HFF-Myc (cell line): ENCODE results near the gene TDRD3.

Experiments used
- DNase-seq: peaks from one replicate; pipeline ENCODE4 v3.0.0-alpha.2; 2011; ENCODE audit warnings: low read depth; ENCODE audit errors: extremely low read depth
- H3K4me3 ChIP-seq: replicated peaks from 2 replicates; pipeline ENCODE4 v1.5.1; 2011; ENCODE audit warnings: low read depth, mild to moderate bottlenecking, control low read depth, low read length
- TF ChIP-seq, protein P1 (sequence below): IDR thresholded peaks from 2 replicates; pipeline ENCODE4 v1.5.1; 2012; ENCODE audit warnings: mild to moderate bottlenecking, low read depth, low read length, control low read depth; ENCODE audit errors: missing control alignments

The TDRD3 gene

DNA sequence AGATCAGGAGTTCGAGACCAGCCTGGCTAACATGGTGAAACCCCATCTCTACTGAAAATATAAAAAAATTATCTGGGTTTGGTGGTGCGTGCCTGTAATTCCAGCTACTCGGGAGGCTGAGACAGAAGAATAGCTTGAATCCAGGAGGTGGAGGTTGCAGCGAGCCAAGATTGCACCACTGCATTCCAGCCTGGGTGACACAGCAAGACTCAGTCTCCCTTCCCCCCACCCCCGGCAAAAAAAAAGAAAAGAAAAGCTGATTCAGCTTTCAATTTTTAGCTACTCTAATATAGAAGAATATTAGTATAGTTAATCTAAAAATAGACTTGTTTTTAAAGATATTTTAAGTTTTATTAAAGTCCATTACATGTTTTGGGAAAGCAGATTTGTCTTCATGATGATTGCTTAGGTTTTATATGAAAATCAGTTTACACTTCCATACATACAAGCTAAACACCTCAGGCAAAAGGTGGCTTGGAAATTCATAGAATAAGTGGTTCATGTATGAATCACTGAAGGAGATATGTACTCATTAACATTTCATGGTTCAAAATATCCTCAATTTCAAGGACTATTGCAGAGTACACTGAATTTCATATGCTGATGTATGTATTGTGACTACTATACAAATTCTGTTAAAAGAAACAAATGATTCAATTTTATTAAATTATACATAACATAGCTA lies 165.2 kb downstream of the TDRD3 start:
- H3K4me3 ChIP-seq: no peak overlapping the region
- no peak for DNase-seq
- TF ChIP-seq, protein P1, sequence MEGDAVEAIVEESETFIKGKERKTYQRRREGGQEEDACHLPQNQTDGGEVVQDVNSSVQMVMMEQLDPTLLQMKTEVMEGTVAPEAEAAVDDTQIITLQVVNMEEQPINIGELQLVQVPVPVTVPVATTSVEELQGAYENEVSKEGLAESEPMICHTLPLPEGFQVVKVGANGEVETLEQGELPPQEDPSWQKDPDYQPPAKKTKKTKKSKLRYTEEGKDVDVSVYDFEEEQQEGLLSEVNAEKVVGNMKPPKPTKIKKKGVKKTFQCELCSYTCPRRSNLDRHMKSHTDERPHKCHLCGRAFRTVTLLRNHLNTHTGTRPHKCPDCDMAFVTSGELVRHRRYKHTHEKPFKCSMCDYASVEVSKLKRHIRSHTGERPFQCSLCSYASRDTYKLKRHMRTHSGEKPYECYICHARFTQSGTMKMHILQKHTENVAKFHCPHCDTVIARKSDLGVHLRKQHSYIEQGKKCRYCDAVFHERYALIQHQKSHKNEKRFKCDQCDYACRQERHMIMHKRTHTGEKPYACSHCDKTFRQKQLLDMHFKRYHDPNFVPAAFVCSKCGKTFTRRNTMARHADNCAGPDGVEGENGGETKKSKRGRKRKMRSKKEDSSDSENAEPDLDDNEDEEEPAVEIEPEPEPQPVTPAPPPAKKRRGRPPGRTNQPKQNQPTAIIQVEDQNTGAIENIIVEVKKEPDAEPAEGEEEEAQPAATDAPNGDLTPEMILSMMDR: no peak

DNA sequence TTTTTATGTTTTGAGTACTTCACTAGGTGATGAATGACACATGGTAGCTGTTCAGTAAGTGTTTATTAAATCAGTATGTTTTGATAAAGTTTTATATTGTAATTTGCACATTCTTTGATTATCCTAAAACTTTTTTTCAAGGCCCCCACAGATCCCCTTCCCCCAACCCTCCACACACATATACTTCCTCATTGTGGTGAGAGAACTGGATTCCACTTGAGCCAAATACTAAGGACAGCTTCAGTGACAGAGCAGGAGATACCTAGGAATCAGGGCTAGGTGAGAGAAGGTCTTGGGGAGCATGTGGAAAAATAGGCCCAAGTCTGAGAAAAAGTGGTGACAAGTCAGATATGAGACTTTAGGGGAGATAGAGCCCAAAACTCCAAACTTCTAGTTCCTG lies 174.6 kb downstream of the TDRD3 start:
- no peak overlapping the region for H3K4me3 ChIP-seq
- TF ChIP-seq, protein P1: no peak
- DNase-seq: no peak

GRCh38 chr13:60572003-60572798 lies 175.2 kb downstream of the TDRD3 start:
- no peak overlapping the region for H3K4me3 ChIP-seq
- peak; percentile 25 for DNase-seq

GRCh38 chr13:60572855-60573254 lies 175.8 kb downstream of the TDRD3 start:
- no peak for DNase-seq
- TF ChIP-seq, protein P1: no peak

More at GRCh38 chr13:60572003-60572798, 175.2 kb downstream of the TDRD3 start:
- TF ChIP-seq, protein P1: no peak

GRCh38 chr13:60574735-60575134 lies 177.7 kb downstream of the TDRD3 start:
- DNase-seq: no peak
- no peak overlapping the region for H3K4me3 ChIP-seq
- TF ChIP-seq, protein P1: no peak

More at GRCh38 chr13:60572855-60573254, 175.8 kb downstream of the TDRD3 start:
- H3K4me3 ChIP-seq: no peak overlapping the region

GRCh38 chr13:60575142-60575541 lies 178.1 kb downstream of the TDRD3 start:
- H3K4me3 ChIP-seq: no peak overlapping the region
- DNase-seq: no peak
- TF ChIP-seq, protein P1: no peak
